Astrocyte of the spinal cord (primary cell): Measurements from ENCODE around the gene MLLT10.
A peak's percentile ranks its signal among the peaks of the same experiment; 100 is the strongest.

ENCODE experiments used
- DNase-seq: peaks from one replicate; pipeline ENCODE4 v3.0.0; 2011; ENCODE audit warnings: low read depth, low spot score
- H3K4me3 ChIP-seq: 2 replicates; pipeline ENCODE4 v1.5.1; 2011; ENCODE audit warnings: low read depth, mild to moderate bottlenecking, low read length, moderate library complexity
- CTCF ChIP-seq: IDR thresholded peaks from 2 replicates; pipeline ENCODE4 v1.5.1; 2012; ENCODE audit warnings: low read depth, mild to moderate bottlenecking, low read length, inconsistent platforms
- in situ Hi-C: cut with HindIII; loops from 2 replicates; pipeline ENCODE4 v1.10.0; 2017; ENCODE audit warnings: low sequenced_read_pairs

The MLLT10 gene

GRCh38 chr10:21497177-21497807 lies 36.7 kb upstream of the MLLT10 start:
- in situ Hi-C loops: no loop called here
- H3K4me3 ChIP-seq: peak overlapping the region; percentile 79
- TF ChIP-seq CTCF: no peak
- DNase-seq: peak; percentile 80

GRCh38 chr10:21498377-21498776 lies 35.7 kb upstream of the MLLT10 start:
- no peak overlapping the region for H3K4me3 ChIP-seq
- in situ Hi-C loops: no loop called here
- no peak for DNase-seq
- TF ChIP-seq CTCF: no peak

GRCh38 chr10:21498986-21499385 lies 35.0 kb upstream of the MLLT10 start:
- DNase-seq: no peak
- no peak overlapping the region for H3K4me3 ChIP-seq
- in situ Hi-C loops: no loop called here
- TF ChIP-seq CTCF: no peak

- in situ Hi-C loops: no loop called here
- DNase-seq: no peak
- H3K4me3 ChIP-seq: no peak overlapping the region
These were observed 34.1 kb upstream of the MLLT10 start for GRCh38 chr10:21499701-21500577.

GRCh38 chr10:21500578-21500910 lies 33.5 kb upstream of the MLLT10 start:
- no peak for TF ChIP-seq CTCF
- H3K4me3 ChIP-seq: no peak overlapping the region
- in situ Hi-C loops: no loop called here
- DNase-seq: no peak

More at GRCh38 chr10:21499701-21500577, 34.1 kb upstream of the MLLT10 start:
- peak; percentile 7 for TF ChIP-seq CTCF

GRCh38 chr10:21501091-21501490 lies 32.9 kb upstream of the MLLT10 start:
- no peak overlapping the region for H3K4me3 ChIP-seq
- DNase-seq: no peak
- in situ Hi-C loops: no loop called here
- no peak for TF ChIP-seq CTCF
